Esophagus squamous epithelium (tissue), 4 donors: Measurements from ENCODE around the gene FKBP11.

Experiments
- CTCF ChIP-seq, 6 experiments: fragments of 450-650 bp in 4 of 6; fragments of 200-600 bp in 2 of 6; sonication (generic) in 2 of 6; IDR thresholded peaks; one replicate each; pipeline ENCODE4 v1.5.1; 2016 to 2019; ENCODE audit warnings: antibody characterized with exemption in 6 of 6, mild to moderate bottlenecking in 4 of 6, moderate library complexity in 4 of 6
- POLR2A ChIP-seq, 4 donors: fragments of 450-650 bp; IDR thresholded peaks; one replicate each; pipeline ENCODE4 v1.6.1; 2017; ENCODE audit warnings: antibody characterized with exemption in 4 of 4, mild to moderate bottlenecking in 4 of 4, moderate library complexity in 3 of 4

GRCh38 chr12:48969160-48969771, 44.0 kb upstream of the FKBP11 start:
- no peak for TF ChIP-seq CTCF (IDR thresholded peaks at IDR 0.05)
- TF ChIP-seq POLR2A (IDR thresholded peaks at IDR 0.05) = no peak
